GM19467 (cell line): Measurements from ENCODE around the gene EDNRA.

Source experiments
- ATAC-seq: cut with Tn5 transposase; IDR thresholded peaks from one replicate; pipeline ENCODE4 v1.9.1; 2021; ENCODE audit warnings: mild to moderate bottlenecking, moderate library complexity; ENCODE audit not compliant: unreplicated experiment

EDNRA gene

GRCh38 chr4:147538711-147539110, 57.8 kb downstream of the EDNRA start:
- no peak for ATAC-seq

- no peak for ATAC-seq
Observed at GRCh38 chr4:147539959-147540358, 59.1 kb downstream of the EDNRA start.

- no peak for ATAC-seq
Observed at GRCh38 chr4:147542229-147542990, 61.5 kb downstream of the EDNRA start.

GRCh38 chr4:147543034-147543433, 62.1 kb downstream of the EDNRA start:
- no peak for ATAC-seq

GRCh38 chr4:147546349-147546748, 65.5 kb downstream of the EDNRA start:
- no peak for ATAC-seq

- no peak for ATAC-seq
Observed at GRCh38 chr4:147547314-147548056, 66.6 kb downstream of the EDNRA start.

- no peak for ATAC-seq
Observed at GRCh38 chr4:147548256-147548655, 67.4 kb downstream of the EDNRA start.

- ATAC-seq = no peak
Observed at GRCh38 chr4:147550626-147551246, 69.8 kb downstream of the EDNRA start.

- no peak for ATAC-seq
Observed at GRCh38 chr4:147560625-147561024, 79.7 kb downstream of the EDNRA start.

- ATAC-seq = no peak
Observed at GRCh38 chr4:147566762-147567161, 85.9 kb downstream of the EDNRA start.

GRCh38 chr4:147567276-147567675, 86.4 kb downstream of the EDNRA start:
- no peak for ATAC-seq

GRCh38 chr4:147570616-147571015, 89.7 kb downstream of the EDNRA start:
- ATAC-seq = no peak

GRCh38 chr4:147571036-147571770, 90.3 kb downstream of the EDNRA start:
- no peak for ATAC-seq

- no peak for ATAC-seq
Observed at GRCh38 chr4:147576084-147576483, 95.2 kb downstream of the EDNRA start.

- ATAC-seq = no peak
Observed at GRCh38 chr4:147578051-147578476, 97.2 kb downstream of the EDNRA start.

- no peak for ATAC-seq
Observed at GRCh38 chr4:147578593-147578992, 97.7 kb downstream of the EDNRA start.

- no peak for ATAC-seq
Observed at GRCh38 chr4:147580396-147580795, 99.5 kb downstream of the EDNRA start.

- ATAC-seq = no peak
Observed at GRCh38 chr4:147581606-147582350, 100.9 kb downstream of the EDNRA start.

GRCh38 chr4:147582386-147583060, 101.6 kb downstream of the EDNRA start:
- ATAC-seq = no peak

- ATAC-seq = no peak
Observed at GRCh38 chr4:147583876-147584275, 103.0 kb downstream of the EDNRA start.
